Neuron (in vitro differentiated cells): Measurements from ENCODE around the gene POLR3A.
"Not testable (repeated sequence)": the region's sequence is repeated elsewhere in the genome, so short reads cannot be mapped to it uniquely, and the experiment has no call there.

ENCODE experiments used
- H2AFZ ChIP-seq: one replicate; pipeline ENCODE4 v1.6.1; 2013; ENCODE audit warnings: low read depth, mild to moderate bottlenecking, inconsistent platforms, low read length, moderate library complexity
- H3K27me3 ChIP-seq: one replicate; pipeline ENCODE4 v1.6.1; 2013; ENCODE audit warnings: low read length; ENCODE audit not compliant: insufficient read depth
- H3K36me3 ChIP-seq: one replicate; pipeline ENCODE4 v1.6.1; 2013; ENCODE audit warnings: low read length; ENCODE audit not compliant: insufficient read depth
- H3K4me1 ChIP-seq: one replicate; pipeline ENCODE4 v1.6.1; 2013; ENCODE audit warnings: low read length; ENCODE audit not compliant: insufficient read depth
- H3K4me3 ChIP-seq: 2 replicates; pipeline ENCODE4 v1.5.1; 2013; ENCODE audit warnings: mild to moderate bottlenecking, low read length, moderate library complexity
- H3K9me3 ChIP-seq: one replicate; pipeline ENCODE4 v1.6.1; 2013; ENCODE audit warnings: low read length

The POLR3A gene

GRCh38 chr10:78029269-78030226 is at the start of gene POLR3A:
TSS of gene POLR3A (minus strand) at chr10:78029515. CDS start at chr10:78029407, 108 bp downstream.
- Histone ChIP-seq H3K4me1 (peaks cover 12% of the 10 kb centered on the region), H3K4me3 (peak within 1 kb of the TSS; percentile 70), H2AFZ (peak within 1 kb of the TSS; percentile 47)

GRCh38 chr10:78078539-78079330 is 49.4 kb upstream of the POLR3A start:
- H3K4me3 ChIP-seq: no peak overlapping the region
- no peaks in the 10 kb centered on the region for H3K9me3 ChIP-seq
- H3K4me1 ChIP-seq: no peaks in the 10 kb centered on the region
- no peak overlapping the region for H2AFZ ChIP-seq
- no peaks in the 10 kb centered on the region for H3K36me3 ChIP-seq
- peaks cover 3% of the 10 kb centered on the region for H3K27me3 ChIP-seq

More at GRCh38 chr10:78029269-78030226, at the start of gene POLR3A:
- Histone ChIP-seq H3K27me3 (no peaks in the 10 kb centered on the region), H3K36me3 (peaks cover 20% of the 10 kb centered on the region), H3K9me3 (no peaks in the 10 kb centered on the region)

GRCh38 chr10:78075806-78076205 is 46.5 kb upstream of the POLR3A start:
- not testable (repeated sequence) for H3K27me3 ChIP-seq, H3K4me1 ChIP-seq, H3K36me3 ChIP-seq, H3K9me3 ChIP-seq, H2AFZ ChIP-seq, H3K4me3 ChIP-seq

- Histone ChIP-seq H3K36me3 (no peaks in the 10 kb centered on the region), H2AFZ (no peak overlapping the region), H3K4me3 (no peak overlapping the region), H3K4me1 (no peaks in the 10 kb centered on the region), H3K9me3 (no peaks in the 10 kb centered on the region), H3K27me3 (peaks cover 6% of the 10 kb centered on the region)
Measured at GRCh38 chr10:78072504-78072903, 43.2 kb upstream of the POLR3A start.

- Histone ChIP-seq H3K4me3 (no peak overlapping the region), H3K9me3 (no peaks in the 10 kb centered on the region), H3K27me3 (peaks cover 6% of the 10 kb centered on the region), H3K4me1 (no peaks in the 10 kb centered on the region), H2AFZ (no peak overlapping the region), H3K36me3 (no peaks in the 10 kb centered on the region)
Measured at GRCh38 chr10:78071857-78072179, 42.5 kb upstream of the POLR3A start.

GRCh38 chr10:78071140-78071856 is 42.0 kb upstream of the POLR3A start:
- Histone ChIP-seq H3K4me3 (no peak overlapping the region), H3K9me3 (no peaks in the 10 kb centered on the region), H2AFZ (no peak overlapping the region), H3K4me1 (no peaks in the 10 kb centered on the region), H3K27me3 (peaks cover 6% of the 10 kb centered on the region), H3K36me3 (no peaks in the 10 kb centered on the region)

GRCh38 chr10:78070726-78071125 is 41.4 kb upstream of the POLR3A start:
- Histone ChIP-seq H3K36me3 (no peaks in the 10 kb centered on the region), H3K4me3 (no peak overlapping the region), H2AFZ (no peak overlapping the region), H3K4me1 (no peaks in the 10 kb centered on the region), H3K27me3 (peaks cover 6% of the 10 kb centered on the region), H3K9me3 (no peaks in the 10 kb centered on the region)

GRCh38 chr10:78070064-78070463 is 40.7 kb upstream of the POLR3A start:
- not testable (repeated sequence) for H3K4me1 ChIP-seq, H3K4me3 ChIP-seq, H2AFZ ChIP-seq, H3K36me3 ChIP-seq, H3K9me3 ChIP-seq, H3K27me3 ChIP-seq

- H3K36me3 ChIP-seq: no peaks in the 10 kb centered on the region
- peaks cover 6% of the 10 kb centered on the region for H3K27me3 ChIP-seq
- no peak overlapping the region for H2AFZ ChIP-seq
- no peaks in the 10 kb centered on the region for H3K9me3 ChIP-seq
- no peak overlapping the region for H3K4me3 ChIP-seq
- H3K4me1 ChIP-seq: no peaks in the 10 kb centered on the region
Measured at GRCh38 chr10:78069151-78069550, 39.8 kb upstream of the POLR3A start.

- H3K27me3 ChIP-seq: peaks cover 6% of the 10 kb centered on the region
- no peak overlapping the region for H2AFZ ChIP-seq
- H3K9me3 ChIP-seq: no peaks in the 10 kb centered on the region
- H3K4me1 ChIP-seq: no peaks in the 10 kb centered on the region
- H3K4me3 ChIP-seq: no peak overlapping the region
- H3K36me3 ChIP-seq: no peaks in the 10 kb centered on the region
Measured at GRCh38 chr10:78066728-78067430, 37.6 kb upstream of the POLR3A start.

GRCh38 chr10:78066012-78066411 is 36.7 kb upstream of the POLR3A start:
- Histone ChIP-seq H3K4me1 (no peaks in the 10 kb centered on the region), H3K9me3 (no peaks in the 10 kb centered on the region), H3K4me3 (no peak overlapping the region), H3K36me3 (no peaks in the 10 kb centered on the region), H3K27me3 (peaks cover 6% of the 10 kb centered on the region), H2AFZ (no peak overlapping the region)

- Histone ChIP-seq H3K4me1 (no peaks in the 10 kb centered on the region), H3K27me3 (peaks cover 6% of the 10 kb centered on the region), H2AFZ (no peak overlapping the region), H3K36me3 (no peaks in the 10 kb centered on the region), H3K9me3 (no peaks in the 10 kb centered on the region), H3K4me3 (no peak overlapping the region)
Measured at GRCh38 chr10:78065611-78066010, 36.3 kb upstream of the POLR3A start.
